ENCODE results near the gene FCRL3.
A peak's percentile ranks its signal among the peaks of the same experiment; 100 is the strongest.

FCRL3 gene

DNA sequence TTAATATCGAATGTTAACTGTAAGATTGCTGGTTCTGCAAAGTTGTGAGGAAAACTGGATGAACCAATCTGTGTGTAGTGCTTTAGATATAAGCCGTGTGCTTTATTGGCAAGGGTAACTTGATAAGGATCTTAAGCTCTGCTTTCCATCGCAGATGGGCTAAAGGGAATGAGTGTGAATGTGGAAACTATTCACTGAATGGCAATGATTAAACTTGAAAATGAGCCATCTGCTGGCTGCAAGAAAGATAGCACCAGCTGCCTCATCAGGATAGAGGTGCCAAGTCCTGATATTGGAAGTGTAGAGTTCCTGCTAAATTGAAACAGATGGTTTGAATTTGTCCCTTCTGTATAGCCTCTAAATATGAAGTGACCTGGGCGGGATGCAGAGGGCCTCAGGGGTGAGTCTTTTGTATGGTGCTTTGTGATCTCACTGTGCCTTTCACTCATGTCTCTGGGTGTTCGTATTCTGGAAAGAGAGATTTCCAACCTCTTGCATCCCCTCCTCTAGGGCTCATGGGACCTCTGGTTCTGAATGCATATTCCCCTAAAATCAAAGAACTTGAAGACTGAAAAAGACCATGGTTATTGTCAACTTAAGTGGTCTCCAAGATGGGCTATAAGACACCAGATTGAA, 9.2 kb downstream of the FCRL3 start:
- H3K27me3 ChIP-seq (replicated peaks in 2 of 5; ENCODE audit: control insufficient read depth in 4 of 5, insufficient read depth in 5 of 5, low read length in 4 of 5) = peaks cover 0 to 8% (median 0%) of the 10 kb centered on the region in 5 experiments
- 40% methylated on average over 4 of the region's 5 CpGs for WGBS (ENCODE audit: insufficient coverage)
- H3K9me3 ChIP-seq (ENCODE audit: control extremely low read depth in 1 of 5, control insufficient read depth in 4 of 5, insufficient read depth in 2 of 5, low read depth in 1 of 5, low read length in 4 of 5) = no peaks in the 10 kb centered on the region
- H3K36me3 ChIP-seq (ENCODE audit: control insufficient read depth in 4 of 4, insufficient read depth in 4 of 4, low read length in 3 of 4) = no peaks in the 10 kb centered on the region
- peak; percentile 34 to 55 (median 52) for DNase-seq
- peaks cover 0 to 3% (median 0%) of the 10 kb centered on the region in 4 experiments for H3K4me1 ChIP-seq (ENCODE audit: control extremely low read depth in 1 of 4, control insufficient read depth in 4 of 4, insufficient read depth in 4 of 4, low read length in 3 of 4)
- H3K27ac ChIP-seq (ENCODE audit: insufficient read depth in 1 of 2, low read depth in 1 of 2, low read length in 2 of 2, poor library complexity in 1 of 2, severe bottlenecking in 2 of 2) = no peak overlapping the region
- ChIA-PET POLR2A (no interaction called here), CTCF (interaction anchor here (0.7 to 3.6 kb wide), 24 partner anchors 9 to 495 kb away, joined by 3 to 50 read pairs (median 4); partner anchors contain the start of gene FCRL3)
- H3K4me3 ChIP-seq (ENCODE audit: control insufficient read depth in 1 of 7, extremely low read depth in 1 of 7, insufficient read depth in 4 of 7, low read depth in 2 of 7, low read length in 6 of 7) = no peak overlapping the region

DNA sequence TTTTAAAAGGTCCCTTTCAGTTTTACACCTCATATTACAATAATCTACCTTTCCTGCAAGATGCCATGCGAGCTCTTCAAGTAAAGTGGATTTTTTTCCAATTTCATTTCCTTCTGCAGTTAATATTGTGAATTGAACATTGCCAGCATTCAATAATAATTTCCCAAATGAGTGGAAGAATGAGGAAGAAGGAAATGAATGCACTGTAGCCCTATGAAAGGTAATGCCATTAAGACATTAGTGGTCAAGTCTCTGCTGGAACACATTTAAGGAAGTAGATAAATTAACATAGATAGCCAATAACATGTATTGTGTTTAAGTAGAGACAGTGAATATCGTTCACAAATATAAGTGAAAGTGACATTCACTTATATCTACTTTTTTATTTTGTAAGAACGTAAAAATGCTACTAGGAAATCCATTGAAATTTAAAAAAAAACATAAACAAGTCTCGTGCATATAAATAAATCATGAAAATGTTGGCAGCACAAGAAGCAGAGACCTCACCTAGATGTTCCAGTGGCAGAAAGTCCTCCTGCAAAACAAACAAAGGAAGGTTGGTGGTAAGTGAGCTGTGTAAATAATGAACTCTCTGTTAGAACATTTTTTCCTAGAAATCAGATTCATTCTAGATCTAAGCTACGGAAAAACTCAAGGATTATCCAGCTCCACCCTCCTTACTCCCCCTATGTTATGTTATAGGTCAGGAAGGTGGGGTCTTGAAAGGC, 17.7 kb downstream of the FCRL3 start:
- no CpG with 5 or more reads among the region's 5 CpGs for WGBS (ENCODE audit: insufficient coverage)

DNA sequence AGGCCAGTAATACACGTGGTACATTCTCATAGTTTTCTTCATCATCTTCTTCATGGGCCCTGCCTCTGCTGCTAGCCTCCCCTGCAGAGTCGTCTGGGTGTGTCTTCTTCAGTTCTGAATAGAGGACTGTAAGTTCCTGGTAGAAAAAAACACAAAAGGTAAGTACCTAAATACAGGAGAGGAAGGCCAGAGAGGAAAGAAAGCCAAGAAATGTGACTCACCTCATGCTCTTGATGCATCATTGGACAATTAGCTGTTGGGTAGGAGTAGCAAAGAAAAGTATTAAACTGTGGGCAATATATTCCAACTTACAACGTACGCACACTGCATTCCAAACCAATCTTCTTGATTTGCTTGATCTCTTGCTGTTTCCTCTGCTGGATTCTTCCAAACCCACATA, 21.8 kb downstream of the FCRL3 start:
- no peak for DNase-seq
- 100% methylated on average over 4 of the region's 4 CpGs for WGBS (ENCODE audit: insufficient coverage)
- peaks cover 0 to 10% (median 6%) of the 10 kb centered on the region in 5 experiments for H3K9me3 ChIP-seq (ENCODE audit: control extremely low read depth in 1 of 5, control insufficient read depth in 4 of 5, insufficient read depth in 2 of 5, low read depth in 1 of 5, low read length in 4 of 5)
- no peaks in the 10 kb centered on the region for H3K27me3 ChIP-seq (replicated peaks in 2 of 5; ENCODE audit: control insufficient read depth in 4 of 5, insufficient read depth in 5 of 5, low read length in 4 of 5)
- no peak overlapping the region for H3K27ac ChIP-seq (ENCODE audit: insufficient read depth in 1 of 2, low read depth in 1 of 2, low read length in 2 of 2, poor library complexity in 1 of 2, severe bottlenecking in 2 of 2)
- no peak overlapping the region for H3K4me3 ChIP-seq (ENCODE audit: control insufficient read depth in 1 of 7, extremely low read depth in 1 of 7, insufficient read depth in 4 of 7, low read depth in 2 of 7, low read length in 6 of 7)
- no peaks in the 10 kb centered on the region for H3K4me1 ChIP-seq (ENCODE audit: control extremely low read depth in 1 of 4, control insufficient read depth in 4 of 4, insufficient read depth in 4 of 4, low read length in 3 of 4)
- ChIA-PET POLR2A (no interaction called here), CTCF (no interaction called here)
- H3K36me3 ChIP-seq (ENCODE audit: control insufficient read depth in 4 of 4, insufficient read depth in 4 of 4, low read length in 3 of 4) = no peaks in the 10 kb centered on the region

More for the DNA sequence above, 17.7 kb downstream of the FCRL3 start:
- POLR2A ChIA-PET = interaction anchor here (0.6 kb wide), 1 partner anchor 100 kb away, joined by 3 read pairs; no protein-coding TSS in a partner anchor
- no peak overlapping the region for H3K4me3 ChIP-seq (ENCODE audit: control insufficient read depth in 1 of 7, extremely low read depth in 1 of 7, insufficient read depth in 4 of 7, low read depth in 2 of 7, low read length in 6 of 7)
- DNase-seq = no peak
- H3K9me3 ChIP-seq (ENCODE audit: control extremely low read depth in 1 of 5, control insufficient read depth in 4 of 5, insufficient read depth in 2 of 5, low read depth in 1 of 5, low read length in 4 of 5) = no peaks in the 10 kb centered on the region
- no peaks in the 10 kb centered on the region for H3K27me3 ChIP-seq (replicated peaks in 2 of 5; ENCODE audit: control insufficient read depth in 4 of 5, insufficient read depth in 5 of 5, low read length in 4 of 5)
- H3K27ac ChIP-seq (ENCODE audit: insufficient read depth in 1 of 2, low read depth in 1 of 2, low read length in 2 of 2, poor library complexity in 1 of 2, severe bottlenecking in 2 of 2) = no peak overlapping the region
- CTCF ChIA-PET = interaction anchor here (0.6 to 1.0 kb wide), 2 partner anchors 98 to 1327 kb away, joined by 3 read pairs; partner anchors contain the start of gene IFI16
- H3K36me3 ChIP-seq (ENCODE audit: control insufficient read depth in 4 of 4, insufficient read depth in 4 of 4, low read length in 3 of 4) = no peaks in the 10 kb centered on the region
- H3K4me1 ChIP-seq (ENCODE audit: control extremely low read depth in 1 of 4, control insufficient read depth in 4 of 4, insufficient read depth in 4 of 4, low read length in 3 of 4) = no peaks in the 10 kb centered on the region

DNA sequence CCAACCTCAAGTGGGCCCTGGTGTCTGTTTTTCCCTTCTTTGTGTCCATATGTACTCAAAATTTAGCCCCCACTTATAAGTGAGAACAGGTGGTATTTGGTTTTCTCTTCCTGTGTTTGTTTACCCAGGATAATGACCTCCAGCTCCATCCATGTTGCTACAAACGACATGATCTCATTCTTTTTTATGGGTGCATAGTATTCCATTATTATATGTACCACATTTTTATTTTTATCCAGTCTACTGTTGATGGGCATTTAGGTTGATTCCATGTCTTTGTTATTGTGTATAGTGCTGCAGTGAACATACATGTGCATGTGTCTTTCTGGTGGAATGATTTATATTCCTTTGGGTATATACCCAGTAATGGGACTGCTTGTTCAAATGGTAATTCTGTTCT, 27.6 kb downstream of the FCRL3 start:
- WGBS (ENCODE audit: insufficient coverage) = no CpG with 5 or more reads among the region's 1 CpG
- no peaks in the 10 kb centered on the region for H3K27me3 ChIP-seq (replicated peaks in 2 of 5; ENCODE audit: control insufficient read depth in 4 of 5, insufficient read depth in 5 of 5, low read length in 4 of 5)
- no peak overlapping the region for H3K4me3 ChIP-seq (ENCODE audit: control insufficient read depth in 1 of 7, extremely low read depth in 1 of 7, insufficient read depth in 4 of 7, low read depth in 2 of 7, low read length in 6 of 7)

DNA sequence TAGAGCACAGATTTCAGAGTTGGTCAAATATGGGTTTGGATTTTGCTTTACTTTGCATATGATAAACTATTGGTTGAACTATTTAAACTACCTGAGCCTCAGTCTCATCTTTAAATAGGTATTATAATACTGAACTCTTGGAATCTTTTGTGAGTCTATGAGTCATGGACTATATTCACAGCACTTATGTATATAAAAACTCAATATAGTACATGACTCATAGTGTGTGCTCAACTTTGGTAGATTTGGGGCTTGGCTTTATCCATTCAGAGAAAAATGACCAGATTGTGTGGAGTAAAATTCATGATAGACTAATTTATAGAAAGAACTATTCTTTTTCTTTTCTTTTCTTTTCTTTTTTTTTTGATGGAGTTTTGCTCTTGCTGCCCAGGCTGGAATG, 28.7 kb downstream of the FCRL3 start:
- CTCF ChIA-PET = no interaction called here
- H3K27ac ChIP-seq (ENCODE audit: insufficient read depth in 1 of 2, low read depth in 1 of 2, low read length in 2 of 2, poor library complexity in 1 of 2, severe bottlenecking in 2 of 2) = no peak overlapping the region
- no peak for DNase-seq
- H3K9me3 ChIP-seq (ENCODE audit: control extremely low read depth in 1 of 5, control insufficient read depth in 4 of 5, insufficient read depth in 2 of 5, low read depth in 1 of 5, low read length in 4 of 5) = peaks cover 2 to 30% (median 8%) of the 10 kb centered on the region in 5 experiments
- no peak overlapping the region for H3K4me3 ChIP-seq (ENCODE audit: control insufficient read depth in 1 of 7, extremely low read depth in 1 of 7, insufficient read depth in 4 of 7, low read depth in 2 of 7, low read length in 6 of 7)
- POLR2A ChIA-PET = no interaction called here
- no peaks in the 10 kb centered on the region for H3K27me3 ChIP-seq (replicated peaks in 2 of 5; ENCODE audit: control insufficient read depth in 4 of 5, insufficient read depth in 5 of 5, low read length in 4 of 5)
- H3K4me1 ChIP-seq (ENCODE audit: control extremely low read depth in 1 of 4, control insufficient read depth in 4 of 4, insufficient read depth in 4 of 4, low read length in 3 of 4) = no peaks in the 10 kb centered on the region
- no peaks in the 10 kb centered on the region for H3K36me3 ChIP-seq (ENCODE audit: control insufficient read depth in 4 of 4, insufficient read depth in 4 of 4, low read length in 3 of 4)

More for the DNA sequence above, 27.6 kb downstream of the FCRL3 start:
- DNase-seq = no peak
- H3K36me3 ChIP-seq (ENCODE audit: control insufficient read depth in 4 of 4, insufficient read depth in 4 of 4, low read length in 3 of 4) = no peaks in the 10 kb centered on the region
- CTCF ChIA-PET = no interaction called here
- POLR2A ChIA-PET = no interaction called here
- no peak overlapping the region for H3K27ac ChIP-seq (ENCODE audit: insufficient read depth in 1 of 2, low read depth in 1 of 2, low read length in 2 of 2, poor library complexity in 1 of 2, severe bottlenecking in 2 of 2)
- H3K9me3 ChIP-seq (ENCODE audit: control extremely low read depth in 1 of 5, control insufficient read depth in 4 of 5, insufficient read depth in 2 of 5, low read depth in 1 of 5, low read length in 4 of 5) = peaks cover 2 to 30% (median 8%) of the 10 kb centered on the region in 5 experiments
- H3K4me1 ChIP-seq (ENCODE audit: control extremely low read depth in 1 of 4, control insufficient read depth in 4 of 4, insufficient read depth in 4 of 4, low read length in 3 of 4) = no peaks in the 10 kb centered on the region

DNA sequence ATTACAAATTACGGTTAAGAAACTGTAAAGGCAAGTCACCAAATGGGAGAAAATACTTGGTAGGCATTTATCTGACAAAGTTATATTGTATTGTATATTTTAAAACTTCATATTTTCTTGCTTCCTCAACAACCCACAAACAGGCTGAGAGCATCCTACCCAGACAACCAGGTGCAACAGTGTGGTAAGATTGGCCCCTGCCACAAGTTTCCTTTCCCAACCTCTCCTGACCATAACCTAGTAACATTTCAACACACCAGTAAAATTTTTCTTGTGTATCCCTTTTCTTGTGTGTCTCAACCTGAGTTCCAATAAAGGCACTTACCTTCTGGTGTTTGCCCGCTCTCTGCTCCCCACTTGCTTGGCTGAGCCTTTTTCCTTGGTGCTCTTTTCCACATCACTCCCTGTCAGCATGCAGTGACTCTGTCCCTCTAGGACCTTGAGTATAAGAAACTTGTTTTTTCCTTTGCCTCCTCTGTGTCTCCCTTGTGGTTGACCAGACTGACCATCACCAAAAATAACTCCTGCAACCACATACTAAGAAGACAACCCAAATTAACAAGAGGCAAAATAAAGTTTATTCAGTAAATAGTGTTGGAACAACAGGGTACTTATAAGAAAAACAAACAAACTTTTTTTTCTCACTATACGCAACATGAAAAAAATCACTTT, 40.9 kb downstream of the FCRL3 start:
- ChIA-PET CTCF (no interaction called here), POLR2A (no interaction called here)
- H3K4me3 ChIP-seq (ENCODE audit: control insufficient read depth in 1 of 7, extremely low read depth in 1 of 7, insufficient read depth in 4 of 7, low read depth in 2 of 7, low read length in 6 of 7) = peak overlapping the region in 1 of 7 experiments; percentile 28
- H3K4me1 ChIP-seq (ENCODE audit: control extremely low read depth in 1 of 4, control insufficient read depth in 4 of 4, insufficient read depth in 4 of 4, low read length in 3 of 4) = peaks cover 0 to 18% (median 16%) of the 10 kb centered on the region in 4 experiments
- 92% methylated on average over 1 of the region's 3 CpGs for WGBS (ENCODE audit: insufficient coverage)
- DNase-seq = peak in 2 of 3 donors; percentile 77 to 84
- H3K9me3 ChIP-seq (ENCODE audit: control extremely low read depth in 1 of 5, control insufficient read depth in 4 of 5, insufficient read depth in 2 of 5, low read depth in 1 of 5, low read length in 4 of 5) = peaks cover 0 to 1% (median 0%) of the 10 kb centered on the region in 5 experiments
- H3K36me3 ChIP-seq (ENCODE audit: control insufficient read depth in 4 of 4, insufficient read depth in 4 of 4, low read length in 3 of 4) = no peaks in the 10 kb centered on the region
- H3K27ac ChIP-seq (ENCODE audit: insufficient read depth in 1 of 2, low read depth in 1 of 2, low read length in 2 of 2, poor library complexity in 1 of 2, severe bottlenecking in 2 of 2) = no peak overlapping the region
- no peaks in the 10 kb centered on the region for H3K27me3 ChIP-seq (replicated peaks in 2 of 5; ENCODE audit: control insufficient read depth in 4 of 5, insufficient read depth in 5 of 5, low read length in 4 of 5)

DNA sequence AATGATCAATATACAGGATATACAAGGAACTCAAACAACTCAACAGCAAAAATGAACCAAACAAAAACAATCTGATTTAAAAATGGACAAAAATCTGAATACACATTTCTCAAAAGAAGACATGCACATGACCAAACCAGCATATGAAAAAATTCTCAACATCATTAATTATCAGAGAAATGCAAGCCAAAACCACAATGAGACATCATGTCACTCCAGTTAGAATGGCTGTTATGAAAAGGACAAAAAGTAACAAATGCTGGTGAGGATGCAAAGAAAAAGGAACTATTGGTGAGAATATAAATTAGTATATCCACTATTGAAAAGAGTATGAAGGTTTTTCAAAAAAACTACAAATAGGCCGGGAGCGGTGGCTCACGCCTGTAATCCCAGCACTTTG, 42.0 kb downstream of the FCRL3 start:
- Histone ChIP-seq H3K27me3 (replicated peaks in 2 of 5; ENCODE audit: control insufficient read depth in 4 of 5, insufficient read depth in 5 of 5, low read length in 4 of 5) (no peaks in the 10 kb centered on the region), H3K4me3 (ENCODE audit: control insufficient read depth in 1 of 7, extremely low read depth in 1 of 7, insufficient read depth in 4 of 7, low read depth in 2 of 7, low read length in 6 of 7) (no peak overlapping the region), H3K4me1 (ENCODE audit: control extremely low read depth in 1 of 4, control insufficient read depth in 4 of 4, insufficient read depth in 4 of 4, low read length in 3 of 4) (peaks cover 0 to 25% (median 18%) of the 10 kb centered on the region in 4 experiments), H3K9me3 (ENCODE audit: control extremely low read depth in 1 of 5, control insufficient read depth in 4 of 5, insufficient read depth in 2 of 5, low read depth in 1 of 5, low read length in 4 of 5) (peaks cover 0 to 1% (median 0%) of the 10 kb centered on the region in 5 experiments), H3K36me3 (ENCODE audit: control insufficient read depth in 4 of 4, insufficient read depth in 4 of 4, low read length in 3 of 4) (no peaks in the 10 kb centered on the region), H3K27ac (ENCODE audit: insufficient read depth in 1 of 2, low read depth in 1 of 2, low read length in 2 of 2, poor library complexity in 1 of 2, severe bottlenecking in 2 of 2) (no peak overlapping the region)
- ChIA-PET CTCF (no interaction called here), POLR2A (no interaction called here)
- peak in 2 of 3 donors; percentile 71 to 80 for DNase-seq
- 70% methylated on average over 3 of the region's 3 CpGs for WGBS (ENCODE audit: insufficient coverage)

Data from common myeloid progenitor, CD34-positive (primary cell).